ENCODE measurements around the gene DOCK8.

DNA sequence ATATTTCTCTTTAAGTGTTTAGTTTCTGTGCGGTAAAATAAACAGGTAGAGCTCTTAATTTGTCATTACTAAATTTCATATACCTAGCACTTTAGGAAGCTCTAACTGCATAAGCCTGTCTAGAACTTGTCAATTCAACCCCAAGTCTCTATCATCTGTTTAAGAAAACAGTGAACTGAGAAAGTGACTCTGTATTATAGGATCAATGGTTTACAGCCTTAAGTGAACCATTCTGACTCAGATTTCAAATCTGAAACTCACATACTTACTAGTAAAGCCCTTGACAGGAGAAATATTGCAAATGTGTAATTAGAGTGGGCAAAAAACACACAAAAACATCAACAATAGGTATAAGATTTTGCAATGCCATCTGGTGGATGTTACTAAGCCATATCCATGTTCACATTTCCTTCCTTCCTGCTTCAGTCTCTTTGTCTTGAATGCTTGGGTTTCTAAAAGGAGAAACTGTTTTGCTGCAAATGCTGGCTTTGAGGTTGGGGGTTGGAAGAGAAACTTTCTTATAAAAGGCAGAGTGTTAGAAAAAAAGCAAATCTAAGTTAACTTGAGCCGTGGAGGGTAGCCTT lies 101.8 kb downstream of the DOCK8 start:
- TF ChIP-seq, protein P1, sequence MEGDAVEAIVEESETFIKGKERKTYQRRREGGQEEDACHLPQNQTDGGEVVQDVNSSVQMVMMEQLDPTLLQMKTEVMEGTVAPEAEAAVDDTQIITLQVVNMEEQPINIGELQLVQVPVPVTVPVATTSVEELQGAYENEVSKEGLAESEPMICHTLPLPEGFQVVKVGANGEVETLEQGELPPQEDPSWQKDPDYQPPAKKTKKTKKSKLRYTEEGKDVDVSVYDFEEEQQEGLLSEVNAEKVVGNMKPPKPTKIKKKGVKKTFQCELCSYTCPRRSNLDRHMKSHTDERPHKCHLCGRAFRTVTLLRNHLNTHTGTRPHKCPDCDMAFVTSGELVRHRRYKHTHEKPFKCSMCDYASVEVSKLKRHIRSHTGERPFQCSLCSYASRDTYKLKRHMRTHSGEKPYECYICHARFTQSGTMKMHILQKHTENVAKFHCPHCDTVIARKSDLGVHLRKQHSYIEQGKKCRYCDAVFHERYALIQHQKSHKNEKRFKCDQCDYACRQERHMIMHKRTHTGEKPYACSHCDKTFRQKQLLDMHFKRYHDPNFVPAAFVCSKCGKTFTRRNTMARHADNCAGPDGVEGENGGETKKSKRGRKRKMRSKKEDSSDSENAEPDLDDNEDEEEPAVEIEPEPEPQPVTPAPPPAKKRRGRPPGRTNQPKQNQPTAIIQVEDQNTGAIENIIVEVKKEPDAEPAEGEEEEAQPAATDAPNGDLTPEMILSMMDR (IDR thresholded peaks at IDR 0.05) = no peak
- TF ChIP-seq POLR2A (IDR thresholded peaks at IDR 0.05) = no peak
